GM21528 (cell line): Measurements from ENCODE around the gene FUZ.
A peak's percentile ranks its signal among the peaks of the same experiment; 100 is the strongest.
"Not testable (repeated sequence)": the region's sequence is repeated elsewhere in the genome, so short reads cannot be mapped to it uniquely, and the experiment has no call there.

Experiments
- ATAC-seq: cut with Tn5 transposase; IDR thresholded peaks from one replicate; pipeline ENCODE4 v1.9.1; 2021; ENCODE audit warnings: mild to moderate bottlenecking, moderate library complexity; ENCODE audit not compliant: unreplicated experiment, low FRiP score

Gene FUZ

GRCh38 chr19:49835562-49835961 lies 22.5 kb upstream of the FUZ start:
- ATAC-seq, result no peak

- no peak for ATAC-seq
These were observed 20.5 kb upstream of the FUZ start for GRCh38 chr19:49833599-49833998.

- no peak for ATAC-seq
These were observed 19.5 kb upstream of the FUZ start for GRCh38 chr19:49832556-49832955.

- no peak for ATAC-seq
These were observed 18.5 kb upstream of the FUZ start for GRCh38 chr19:49831592-49831991.

- ATAC-seq, result no peak
These were observed 17.7 kb upstream of the FUZ start for GRCh38 chr19:49830766-49831165.

- no peak for ATAC-seq
These were observed 16.6 kb upstream of the FUZ start for GRCh38 chr19:49829721-49830120.

- ATAC-seq, result no peak
These were observed 16.1 kb upstream of the FUZ start for GRCh38 chr19:49829200-49829599.

GRCh38 chr19:49827034-49827433 lies 13.9 kb upstream of the FUZ start:
- ATAC-seq, result no peak

GRCh38 chr19:49824662-49825061 lies 11.6 kb upstream of the FUZ start:
- no peak for ATAC-seq

GRCh38 chr19:49823472-49823871 lies 10.4 kb upstream of the FUZ start:
- no peak for ATAC-seq

- ATAC-seq, result no peak
These were observed 7.0 kb upstream of the FUZ start for GRCh38 chr19:49820125-49820524.

- not testable (repeated sequence) for ATAC-seq
These were observed 6.5 kb upstream of the FUZ start for GRCh38 chr19:49819452-49820115.

- no peak for ATAC-seq
These were observed 5.7 kb upstream of the FUZ start for GRCh38 chr19:49818649-49819370.

- peak; percentile 67 for ATAC-seq
These were observed 5.0 kb upstream of the FUZ start, which contains the start of gene MED25 for GRCh38 chr19:49817964-49818648. Gene MED25, plus strand, starts transcription at chr19:49818289. Its CDS starts 53 bp downstream, at chr19:49818342.

GRCh38 chr19:49816590-49816989 lies 3.5 kb upstream of the FUZ start:
- no peak for ATAC-seq

- ATAC-seq, result no peak
These were observed 918 bp upstream of the FUZ start for GRCh38 chr19:49814010-49814409.

GRCh38 chr19:49812452-49812996 lies 568 bp downstream of the FUZ start:
- ATAC-seq, result no peak

GRCh38 chr19:49811328-49811727 lies 1.8 kb downstream of the FUZ start:
- ATAC-seq, result no peak

- ATAC-seq, result no peak
These were observed 3.1 kb downstream of the FUZ start for GRCh38 chr19:49809941-49810389.

- ATAC-seq, result no peak
These were observed 3.7 kb downstream of the FUZ start for GRCh38 chr19:49809160-49809940.
